Stimulated activated naive B cell treated with anti-CD40 and anti-IgM and Interleukin-4, amounts not matched to agents 10 μg/mL and 1 μg/mL and 100 μg/mL, for 72 hours (primary cell): Measurements from ENCODE around the gene PHF13.
"Not testable (repeated sequence)": the region's sequence is repeated elsewhere in the genome, so short reads cannot be mapped to it uniquely, and the experiment has no call there.

Source experiments
- ATAC-seq, 2 donors: fragments of 150-1000 bp; cut with Tn5 transposase; replicated peaks; 2 replicates each; pipeline ENCODE4 v1.10.0; 2021; ENCODE audit warnings: moderate library complexity in 1 of 2
- DNase-seq: peaks from one replicate; pipeline ENCODE4 v3.0.0; 2021
- H3K27ac Mint-ChIP-seq: one replicate; pipeline ENCODE4 v1.8.0; 2022; ENCODE audit warnings: mild to moderate bottlenecking, mixed read lengths
- H3K27me3 Mint-ChIP-seq, 2 donors: one replicate each; pipeline ENCODE4 v1.8.0; 2022; ENCODE audit warnings: mixed read lengths in 2 of 2
- H3K36me3 Mint-ChIP-seq, 2 donors: one replicate each; pipeline ENCODE4 v1.8.0; 2022; ENCODE audit warnings: mixed read lengths in 2 of 2, mild to moderate bottlenecking in 1 of 2
- H3K4me1 Mint-ChIP-seq, 2 donors: one replicate each; pipeline ENCODE4 v1.8.0; 2022; ENCODE audit warnings: mixed read lengths in 2 of 2, mild to moderate bottlenecking in 1 of 2
- H3K4me3 Mint-ChIP-seq, 2 donors: one replicate each; pipeline ENCODE4 v1.8.0; 2022; ENCODE audit warnings: mild to moderate bottlenecking in 2 of 2, mixed read lengths in 2 of 2, moderate library complexity in 1 of 2
- H3K9me3 Mint-ChIP-seq, 2 donors: one replicate each; pipeline ENCODE4 v1.8.0; 2022; ENCODE audit warnings: mixed read lengths in 2 of 2, mild to moderate bottlenecking in 1 of 2

PHF13 gene

GRCh38 chr1:6624710-6625583 lies 11.4 kb downstream of the PHF13 start, which contains the start of gene THAP3:
Gene THAP3 (plus strand): TSS chr1:6624868. CDS start chr1:6625219, 351 bp downstream.
- DNase-seq (peak; percentile 74), ATAC-seq (peak; percentile 93 to 96)
- Mint-ChIP-seq H3K27ac (peak within 1 kb of the TSS; percentile 95), H3K36me3 (peaks cover 30 to 39% of the 10 kb centered on the region in 2 donors), H3K4me1 (peaks cover 22 to 41% of the 10 kb centered on the region in 2 donors), H3K27me3 (no peaks in the 10 kb centered on the region), H3K9me3 (no peaks in the 10 kb centered on the region), H3K4me3 (peak within 1 kb of the TSS; percentile 90 to 91)

- ATAC-seq, result peak; percentile 54 to 57
- no peaks in the 10 kb centered on the region for H3K9me3 Mint-ChIP-seq
- DNase-seq, result no peak
- peak overlapping the region; percentile 90 to 91 for H3K4me3 Mint-ChIP-seq
- H3K4me1 Mint-ChIP-seq, result peaks cover 22 to 41% of the 10 kb centered on the region in 2 donors
- H3K27ac Mint-ChIP-seq, result peak overlapping the region; percentile 93
- H3K27me3 Mint-ChIP-seq, result no peaks in the 10 kb centered on the region
- peaks cover 24 to 37% of the 10 kb centered on the region in 2 donors for H3K36me3 Mint-ChIP-seq
These were observed 12.1 kb downstream of the PHF13 start for GRCh38 chr1:6625584-6626149.

GRCh38 chr1:6627031-6627430 lies 13.5 kb downstream of the PHF13 start:
- DNase-seq, result no peak
- ATAC-seq, result no peak
- peaks cover 22 to 41% of the 10 kb centered on the region in 2 donors for H3K4me1 Mint-ChIP-seq
- H3K4me3 Mint-ChIP-seq, result peak overlapping the region; percentile 21 to 56
- no peaks in the 10 kb centered on the region for H3K9me3 Mint-ChIP-seq
- peaks cover 25 to 39% of the 10 kb centered on the region in 2 donors for H3K36me3 Mint-ChIP-seq
- peak overlapping the region; percentile 47 for H3K27ac Mint-ChIP-seq
- H3K27me3 Mint-ChIP-seq, result no peaks in the 10 kb centered on the region

GRCh38 chr1:6627841-6628545 lies 14.5 kb downstream of the PHF13 start:
- no peak for ATAC-seq
- DNase-seq, result no peak
- Mint-ChIP-seq H3K36me3 (peaks cover 26 to 38% of the 10 kb centered on the region in 2 donors), H3K4me1 (peaks cover 22 to 41% of the 10 kb centered on the region in 2 donors), H3K4me3 (peak overlapping the region in 1 of 2 donors; percentile 33), H3K27ac (peak overlapping the region; percentile 11), H3K9me3 (no peaks in the 10 kb centered on the region), H3K27me3 (no peaks in the 10 kb centered on the region)

GRCh38 chr1:6628971-6629479 lies 15.5 kb downstream of the PHF13 start:
- Mint-ChIP-seq H3K9me3 (no peaks in the 10 kb centered on the region), H3K27ac (no peak overlapping the region), H3K4me3 (no peak overlapping the region), H3K4me1 (peaks cover 22 to 41% of the 10 kb centered on the region in 2 donors), H3K27me3 (no peaks in the 10 kb centered on the region), H3K36me3 (peaks cover 26 to 44% of the 10 kb centered on the region in 2 donors)
- no peak for ATAC-seq
- DNase-seq, result no peak

GRCh38 chr1:6630027-6630426 lies 16.5 kb downstream of the PHF13 start:
- no peaks in the 10 kb centered on the region for H3K9me3 Mint-ChIP-seq
- H3K4me3 Mint-ChIP-seq, result no peak overlapping the region
- peaks cover 33 to 49% of the 10 kb centered on the region in 2 donors for H3K36me3 Mint-ChIP-seq
- H3K27ac Mint-ChIP-seq, result peak overlapping the region; percentile 14
- ATAC-seq (no peak), DNase-seq (no peak)
- no peaks in the 10 kb centered on the region for H3K27me3 Mint-ChIP-seq
- H3K4me1 Mint-ChIP-seq, result peaks cover 18 to 34% of the 10 kb centered on the region in 2 donors

- Mint-ChIP-seq H3K4me3 (no peak overlapping the region), H3K4me1 (peaks cover 19 to 30% of the 10 kb centered on the region in 2 donors), H3K27ac (no peak overlapping the region), H3K27me3 (no peaks in the 10 kb centered on the region), H3K36me3 (peaks cover 32 to 54% of the 10 kb centered on the region in 2 donors), H3K9me3 (no peaks in the 10 kb centered on the region)
- no peak for DNase-seq
- ATAC-seq, result no peak
These were observed 17.5 kb downstream of the PHF13 start for GRCh38 chr1:6631058-6631457.

- H3K9me3 Mint-ChIP-seq, result no peaks in the 10 kb centered on the region
- no peak overlapping the region for H3K4me3 Mint-ChIP-seq
- no peak for DNase-seq
- ATAC-seq, result no peak
- peak overlapping the region; percentile 69 for H3K27ac Mint-ChIP-seq
- no peaks in the 10 kb centered on the region for H3K27me3 Mint-ChIP-seq
- peaks cover 31 to 51% of the 10 kb centered on the region in 2 donors for H3K36me3 Mint-ChIP-seq
- peaks cover 6 to 12% of the 10 kb centered on the region in 2 donors for H3K4me1 Mint-ChIP-seq
These were observed 19.3 kb downstream of the PHF13 start for GRCh38 chr1:6632588-6633514.

GRCh38 chr1:6634371-6635052 lies 21.0 kb downstream of the PHF13 start:
- H3K27ac Mint-ChIP-seq, result no peak overlapping the region
- peaks cover 2 to 3% of the 10 kb centered on the region in 2 donors for H3K4me1 Mint-ChIP-seq
- ATAC-seq (peak; percentile 63 to 68), DNase-seq (no peak)
- H3K36me3 Mint-ChIP-seq, result peaks cover 28 to 48% of the 10 kb centered on the region in 2 donors
- H3K9me3 Mint-ChIP-seq, result no peaks in the 10 kb centered on the region
- no peaks in the 10 kb centered on the region for H3K27me3 Mint-ChIP-seq
- H3K4me3 Mint-ChIP-seq, result no peak overlapping the region

GRCh38 chr1:6635161-6635909 lies 21.8 kb downstream of the PHF13 start:
- Mint-ChIP-seq H3K36me3 (peaks cover 28 to 47% of the 10 kb centered on the region in 2 donors), H3K9me3 (no peaks in the 10 kb centered on the region), H3K4me1 (peaks cover 0 to 2% of the 10 kb centered on the region in 2 donors), H3K27me3 (no peaks in the 10 kb centered on the region), H3K27ac (no peak overlapping the region), H3K4me3 (no peak overlapping the region)
- DNase-seq (no peak), ATAC-seq (no peak)

- Mint-ChIP-seq H3K27ac (peak overlapping the region; percentile 59), H3K4me3 (no peak overlapping the region), H3K4me1 (peaks cover 0 to 2% of the 10 kb centered on the region in 2 donors), H3K27me3 (no peaks in the 10 kb centered on the region), H3K36me3 (peaks cover 29 to 50% of the 10 kb centered on the region in 2 donors), H3K9me3 (no peaks in the 10 kb centered on the region)
- ATAC-seq (no peak), DNase-seq (no peak)
These were observed 22.6 kb downstream of the PHF13 start for GRCh38 chr1:6635910-6636760.

- ATAC-seq, H3K4me3 Mint-ChIP-seq, H3K27ac Mint-ChIP-seq, DNase-seq, H3K9me3 Mint-ChIP-seq, H3K4me1 Mint-ChIP-seq, H3K27me3 Mint-ChIP-seq: not testable (repeated sequence)
- peaks cover 33 to 54% of the 10 kb centered on the region in 2 donors for H3K36me3 Mint-ChIP-seq
These were observed 23.2 kb downstream of the PHF13 start for GRCh38 chr1:6636778-6637177.
